Coronary artery (tissue), 2 donors: ENCODE data around the gene CHST11.

ENCODE experiments used
- DNase-seq: peaks from one replicate; pipeline ENCODE4 v3.0.0-alpha.2; 2017; ENCODE audit warnings: low spot score
- H3K27ac ChIP-seq, 2 donors: fragments of 200-600 bp; sonication (generic); one replicate each; pipeline ENCODE4 v1.5.1; 2016 to 2019
- H3K4me3 ChIP-seq: fragments of 200-600 bp; sonication (generic); 2 replicates; pipeline ENCODE4 v1.5.1; 2016; ENCODE audit warnings: mild to moderate bottlenecking, moderate library complexity
- TF ChIP-seq, protein P1 (sequence below): fragments of 200-600 bp; sonication (generic); IDR thresholded peaks from one replicate; pipeline ENCODE4 v1.5.1; 2019; ENCODE audit warnings: antibody characterized with exemption

CHST11 gene

DNA sequence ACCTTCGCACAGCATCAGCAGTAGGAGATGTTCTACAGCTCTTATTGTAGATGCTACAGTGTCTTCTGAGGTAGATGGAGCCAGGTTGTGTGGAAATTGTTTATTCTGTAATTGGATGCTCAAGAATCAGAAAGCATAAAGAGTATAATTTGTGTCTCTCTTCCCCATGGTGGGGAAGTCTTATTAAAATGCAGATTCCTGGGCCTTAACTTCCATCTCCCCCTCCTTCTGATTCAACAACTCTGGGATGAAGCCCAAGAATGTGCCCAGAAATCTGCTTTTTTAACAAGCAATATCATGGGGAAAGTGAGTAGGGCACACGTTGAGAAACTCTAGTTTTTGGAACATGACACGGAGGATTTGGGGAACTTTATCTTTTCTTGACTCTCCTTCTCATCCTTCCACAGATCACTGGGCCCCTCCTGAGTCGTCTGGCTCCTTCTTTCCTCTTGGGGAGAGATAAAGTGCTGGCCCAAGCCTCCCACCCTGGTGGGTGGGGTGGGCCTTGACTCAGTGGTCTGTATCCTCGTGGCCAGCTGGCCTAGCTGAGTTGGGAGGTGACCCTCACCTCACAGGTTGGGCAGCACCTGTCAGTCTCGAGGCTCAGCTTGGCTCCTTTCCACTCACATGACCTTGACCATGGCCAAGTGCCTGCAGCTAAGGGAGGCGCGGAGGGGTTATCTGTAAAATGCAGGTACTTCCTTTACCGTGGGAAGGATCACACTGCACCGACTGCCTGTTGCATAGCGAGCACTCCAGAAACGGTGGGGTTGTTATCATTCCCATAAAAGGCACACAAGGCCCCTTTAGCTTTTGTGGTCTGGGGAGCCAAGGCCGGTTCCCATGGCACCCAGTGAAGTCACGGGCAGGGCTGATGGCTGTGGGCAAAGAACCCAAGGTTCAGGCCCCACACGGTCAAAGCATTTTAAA, 141.9 kb downstream of the CHST11 start:
- H3K4me3 ChIP-seq: no peak overlapping the region
- TF ChIP-seq, protein P1, sequence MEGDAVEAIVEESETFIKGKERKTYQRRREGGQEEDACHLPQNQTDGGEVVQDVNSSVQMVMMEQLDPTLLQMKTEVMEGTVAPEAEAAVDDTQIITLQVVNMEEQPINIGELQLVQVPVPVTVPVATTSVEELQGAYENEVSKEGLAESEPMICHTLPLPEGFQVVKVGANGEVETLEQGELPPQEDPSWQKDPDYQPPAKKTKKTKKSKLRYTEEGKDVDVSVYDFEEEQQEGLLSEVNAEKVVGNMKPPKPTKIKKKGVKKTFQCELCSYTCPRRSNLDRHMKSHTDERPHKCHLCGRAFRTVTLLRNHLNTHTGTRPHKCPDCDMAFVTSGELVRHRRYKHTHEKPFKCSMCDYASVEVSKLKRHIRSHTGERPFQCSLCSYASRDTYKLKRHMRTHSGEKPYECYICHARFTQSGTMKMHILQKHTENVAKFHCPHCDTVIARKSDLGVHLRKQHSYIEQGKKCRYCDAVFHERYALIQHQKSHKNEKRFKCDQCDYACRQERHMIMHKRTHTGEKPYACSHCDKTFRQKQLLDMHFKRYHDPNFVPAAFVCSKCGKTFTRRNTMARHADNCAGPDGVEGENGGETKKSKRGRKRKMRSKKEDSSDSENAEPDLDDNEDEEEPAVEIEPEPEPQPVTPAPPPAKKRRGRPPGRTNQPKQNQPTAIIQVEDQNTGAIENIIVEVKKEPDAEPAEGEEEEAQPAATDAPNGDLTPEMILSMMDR: no peak
- no peak for DNase-seq
- no peak overlapping the region for H3K27ac ChIP-seq

DNA sequence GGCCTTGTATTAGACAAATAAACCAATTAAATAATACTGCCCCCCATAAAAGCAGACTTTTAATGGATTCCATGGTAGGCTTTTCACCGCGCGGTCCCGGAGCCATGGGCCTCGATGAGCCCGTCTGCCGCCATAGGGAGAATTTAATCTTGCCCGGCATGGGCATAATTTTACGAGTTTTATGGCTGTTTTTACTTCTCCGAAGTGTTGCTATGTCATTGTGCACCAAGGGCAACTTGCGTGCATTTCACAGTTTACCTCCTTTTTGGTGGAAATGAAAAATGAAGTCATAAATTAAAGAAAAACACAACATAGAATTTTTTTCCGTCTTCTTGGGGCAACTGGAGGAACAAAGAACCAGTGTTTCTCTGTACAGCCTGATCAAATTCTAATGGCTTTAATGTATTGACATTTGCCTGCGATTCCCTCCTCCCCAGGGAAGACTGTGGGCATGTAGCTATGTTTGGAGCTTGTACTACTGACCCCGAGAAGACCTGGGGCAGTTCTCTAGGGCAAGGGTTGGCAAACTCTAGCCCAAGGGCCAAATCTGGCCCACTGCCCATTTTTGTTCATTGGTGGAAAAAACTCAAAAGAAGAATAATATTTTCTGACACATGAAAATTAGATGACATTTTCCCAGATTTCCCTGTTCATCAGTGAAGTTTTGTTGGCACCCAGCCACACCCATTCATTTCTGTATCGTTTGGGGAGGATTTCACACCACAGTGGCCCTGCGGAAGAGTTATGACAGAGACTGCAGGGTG, 142.7 kb downstream of the CHST11 start:
- TF ChIP-seq, protein P1: no peak
- Histone ChIP-seq H3K4me3 (no peak overlapping the region), H3K27ac (no peak overlapping the region)
- no peak for DNase-seq

DNA sequence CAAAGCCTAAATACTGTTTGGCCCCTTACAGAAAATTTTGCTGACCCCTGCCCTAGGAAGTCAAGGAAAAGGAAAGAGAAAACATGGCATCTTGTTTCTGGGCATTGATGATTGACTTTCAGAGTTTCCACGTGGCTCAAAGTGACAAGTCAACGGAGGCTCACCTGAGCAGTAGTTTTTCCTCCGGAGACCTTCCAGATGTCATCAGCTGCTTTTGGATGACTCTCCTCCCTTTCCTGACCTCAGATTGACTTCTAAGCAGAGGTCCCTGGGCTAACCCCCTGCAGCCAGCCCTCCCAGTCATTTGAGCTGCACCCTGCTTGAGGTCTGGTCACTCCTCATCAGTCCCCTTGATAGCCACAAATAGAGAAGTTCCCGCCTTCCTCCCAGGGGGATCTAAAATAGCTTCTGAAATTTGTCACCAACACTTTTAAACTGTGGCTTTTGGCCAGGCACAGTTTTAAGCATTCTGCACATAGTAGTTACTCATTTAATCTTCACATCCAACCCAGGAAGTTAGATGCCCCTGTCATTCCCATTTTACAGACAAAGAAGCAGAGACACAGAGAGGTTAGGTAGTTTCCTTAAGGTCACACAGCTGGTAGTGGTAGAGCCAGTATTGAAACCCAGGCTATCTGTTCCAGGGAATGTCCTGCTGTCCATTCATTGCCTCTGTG, 143.4 kb downstream of the CHST11 start:
- DNase-seq: no peak
- H3K4me3 ChIP-seq: no peak overlapping the region
- TF ChIP-seq, protein P1: no peak
- no peak overlapping the region for H3K27ac ChIP-seq

DNA sequence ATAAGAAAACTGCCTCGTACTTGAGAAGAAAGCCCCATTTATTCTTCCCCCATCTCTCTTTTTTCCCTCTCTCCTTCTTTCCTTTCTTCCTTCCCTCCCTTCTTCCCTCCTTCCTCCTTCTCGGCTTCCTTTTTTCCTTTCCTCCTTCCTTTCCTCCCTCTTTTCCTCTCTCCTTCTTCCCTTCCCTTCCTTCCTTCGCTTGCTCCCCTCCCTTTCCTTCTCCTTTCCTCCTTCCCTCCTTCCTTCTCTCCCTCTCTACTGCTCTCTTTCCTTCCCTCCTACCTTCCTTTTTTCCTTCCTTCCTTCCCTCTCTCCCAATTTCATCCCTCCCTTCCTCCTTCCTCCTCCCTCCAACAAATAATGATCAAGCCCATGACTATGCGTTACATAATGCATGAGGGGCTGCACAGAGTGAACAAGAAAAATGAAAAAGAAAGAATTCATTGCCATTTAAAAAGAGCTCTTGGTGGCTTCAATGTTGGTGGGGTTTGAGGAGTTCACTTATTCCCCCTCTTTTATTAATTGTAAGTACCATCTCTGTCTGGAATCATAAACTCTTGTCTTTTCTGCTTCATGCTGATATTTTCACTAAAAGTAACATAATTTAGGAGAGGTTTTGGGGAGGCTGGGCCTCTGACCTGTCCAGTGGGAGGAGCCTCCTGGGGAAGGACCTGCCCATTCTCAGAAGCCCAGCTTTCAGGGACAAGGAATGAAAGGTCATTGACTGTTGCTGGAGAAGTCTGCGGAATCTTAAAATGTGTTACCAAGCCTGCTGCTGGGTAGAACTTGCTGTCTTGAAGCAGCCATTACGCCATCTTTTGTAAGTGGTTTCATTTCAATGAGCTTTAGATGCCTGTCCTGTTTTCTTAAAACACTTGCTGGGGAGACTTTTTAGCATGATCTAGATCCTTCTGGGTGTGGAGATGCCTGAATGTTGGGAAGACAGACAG, 144.3 kb downstream of the CHST11 start:
- Histone ChIP-seq H3K4me3 (no peak overlapping the region), H3K27ac (no peak overlapping the region)
- TF ChIP-seq, protein P1: no peak
- no peak for DNase-seq

DNA sequence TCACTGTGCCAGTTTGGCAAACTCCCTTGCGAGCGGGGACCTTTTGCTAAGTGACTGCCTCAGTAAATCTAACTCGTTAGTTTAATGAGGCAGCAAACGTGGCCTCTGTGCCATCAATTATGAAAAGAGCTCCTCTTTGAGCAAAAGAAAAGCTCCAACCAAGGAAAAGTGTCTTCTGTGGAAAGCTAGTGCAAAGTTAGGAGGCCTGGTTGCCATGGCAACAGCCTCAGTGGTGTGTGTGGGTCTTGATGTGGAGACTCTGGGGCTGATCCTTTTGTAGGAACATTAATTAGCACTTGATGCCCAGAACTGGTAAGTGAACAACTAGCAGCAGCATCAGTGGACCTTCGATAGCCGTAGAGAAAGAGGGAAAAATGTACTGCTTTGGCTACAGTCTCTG, 145.7 kb downstream of the CHST11 start:
- H3K4me3 ChIP-seq: no peak overlapping the region
- no peak for DNase-seq
- no peak overlapping the region for H3K27ac ChIP-seq
- TF ChIP-seq, protein P1: no peak

DNA sequence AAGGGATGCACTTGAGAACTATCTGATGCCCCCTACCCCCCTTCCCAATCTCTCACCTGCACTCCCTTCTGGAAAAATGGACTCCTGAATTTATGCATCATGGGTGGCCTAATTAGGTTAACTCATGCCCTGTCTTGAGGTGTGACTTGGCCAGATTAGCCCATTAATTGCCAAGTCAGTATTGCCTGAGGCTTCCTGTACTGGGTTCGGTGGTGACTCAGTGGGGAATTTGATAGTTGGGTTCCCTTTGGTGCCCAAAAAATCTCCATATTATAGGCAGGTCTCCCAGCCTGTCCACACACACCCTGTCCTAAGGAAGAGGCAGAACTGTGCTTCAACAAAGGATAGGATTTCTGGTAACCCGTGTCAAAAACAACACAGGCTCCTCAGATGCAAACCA, 146.1 kb downstream of the CHST11 start:
- TF ChIP-seq, protein P1: no peak
- Histone ChIP-seq H3K27ac (no peak overlapping the region), H3K4me3 (no peak overlapping the region)
- DNase-seq: no peak
